HG03097 (cell line): ENCODE measurements around the gene TNK2.
"Not testable (repeated sequence)": the region's sequence is repeated elsewhere in the genome, so short reads cannot be mapped to it uniquely, and the experiment has no call there.

ENCODE experiments used
- ATAC-seq: cut with Tn5 transposase; IDR thresholded peaks from one replicate; pipeline ENCODE4 v1.9.1; 2021; ENCODE audit not compliant: unreplicated experiment, low FRiP score

TNK2 gene

DNA sequence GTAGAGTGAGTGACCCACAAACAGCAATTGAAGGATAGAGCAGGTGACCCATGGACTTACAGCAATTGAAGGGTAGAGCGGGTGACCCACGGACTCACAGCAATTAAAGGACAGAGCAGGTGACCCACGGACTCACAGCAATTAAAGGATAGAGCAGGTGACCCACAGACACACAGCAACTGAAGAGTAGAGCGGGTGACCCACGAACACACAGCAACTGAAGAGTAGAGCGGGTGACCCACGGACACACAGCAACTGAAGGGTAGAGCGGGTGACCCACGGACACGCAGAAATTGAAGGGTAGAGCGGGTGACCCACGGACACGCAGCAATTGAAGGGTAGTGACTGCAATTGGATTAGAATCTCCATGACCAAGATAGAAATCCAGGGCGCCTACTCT lies 9.8 kb upstream of the TNK2 start:
- ATAC-seq, result no peak

DNA sequence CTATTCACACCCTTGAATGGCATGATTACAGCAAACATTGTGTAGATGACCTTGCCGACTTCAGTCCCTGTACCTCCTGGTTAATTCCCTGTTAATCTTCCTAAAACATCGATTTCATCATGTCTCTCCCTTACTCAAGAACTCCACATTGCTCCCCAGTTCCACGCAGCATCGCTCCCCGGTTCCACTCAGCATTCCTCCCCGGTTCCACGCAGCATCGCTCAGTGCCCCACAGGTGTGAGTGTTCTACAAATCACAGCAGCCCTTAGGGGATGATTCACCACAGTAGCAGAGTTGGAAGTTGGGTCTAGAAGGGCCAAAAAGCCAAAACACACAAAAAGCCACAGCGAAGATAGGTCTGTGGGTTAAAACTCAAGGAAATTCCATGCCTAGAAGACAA lies 8.6 kb upstream of the TNK2 start:
- ATAC-seq, result no peak

DNA sequence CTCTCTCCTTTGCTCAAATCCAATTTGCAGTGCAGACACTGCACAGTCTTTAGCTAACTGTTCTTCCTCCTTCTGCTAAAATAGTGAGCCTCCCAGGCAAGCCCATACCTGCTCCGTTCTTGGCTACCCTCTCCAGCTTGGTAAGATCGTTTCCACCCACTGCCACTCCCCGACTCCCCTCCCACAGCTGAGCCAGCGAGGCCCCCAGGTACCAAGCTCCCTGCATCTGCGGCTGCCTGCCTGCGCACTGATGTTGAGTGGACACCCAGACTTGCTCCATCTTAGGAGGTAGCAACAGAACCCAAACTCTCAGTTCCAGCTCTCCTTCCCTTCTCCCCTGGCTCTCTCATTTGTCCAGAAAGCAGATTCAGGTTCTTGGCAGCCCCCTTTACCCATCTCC lies 7.9 kb upstream of the TNK2 start:
- no peak for ATAC-seq

- ATAC-seq, result peak; percentile 85
These were observed 6.5 kb upstream of the TNK2 start for GRCh38 chr3:195914648-195915473.

GRCh38 chr3:195914146-195914545 lies 5.8 kb upstream of the TNK2 start:
- not testable (repeated sequence) for ATAC-seq

GRCh38 chr3:195913382-195913781 lies 5.0 kb upstream of the TNK2 start:
- ATAC-seq, result no peak

DNA sequence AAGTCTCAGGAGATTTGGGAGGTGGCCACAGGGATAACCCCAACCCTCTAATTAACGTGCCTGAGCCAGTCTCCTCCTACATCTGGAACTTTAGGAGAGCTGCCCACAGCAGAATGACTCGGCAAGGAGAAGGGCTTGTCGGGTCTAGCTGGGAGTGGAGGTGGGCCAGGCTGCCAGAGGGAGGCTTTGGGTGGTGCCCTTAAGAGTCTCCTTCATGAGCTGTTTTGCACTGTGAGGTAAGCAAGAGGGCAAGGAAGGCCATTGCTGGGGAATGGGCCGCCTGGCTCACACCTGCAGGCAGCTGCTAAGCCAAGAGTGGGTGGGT lies 3.6 kb upstream of the TNK2 start:
- no peak for ATAC-seq

GRCh38 chr3:195911041-195911945 lies 2.9 kb upstream of the TNK2 start:
- no peak for ATAC-seq

GRCh38 chr3:195910499-195910845 lies 2.1 kb upstream of the TNK2 start:
- no peak for ATAC-seq

DNA sequence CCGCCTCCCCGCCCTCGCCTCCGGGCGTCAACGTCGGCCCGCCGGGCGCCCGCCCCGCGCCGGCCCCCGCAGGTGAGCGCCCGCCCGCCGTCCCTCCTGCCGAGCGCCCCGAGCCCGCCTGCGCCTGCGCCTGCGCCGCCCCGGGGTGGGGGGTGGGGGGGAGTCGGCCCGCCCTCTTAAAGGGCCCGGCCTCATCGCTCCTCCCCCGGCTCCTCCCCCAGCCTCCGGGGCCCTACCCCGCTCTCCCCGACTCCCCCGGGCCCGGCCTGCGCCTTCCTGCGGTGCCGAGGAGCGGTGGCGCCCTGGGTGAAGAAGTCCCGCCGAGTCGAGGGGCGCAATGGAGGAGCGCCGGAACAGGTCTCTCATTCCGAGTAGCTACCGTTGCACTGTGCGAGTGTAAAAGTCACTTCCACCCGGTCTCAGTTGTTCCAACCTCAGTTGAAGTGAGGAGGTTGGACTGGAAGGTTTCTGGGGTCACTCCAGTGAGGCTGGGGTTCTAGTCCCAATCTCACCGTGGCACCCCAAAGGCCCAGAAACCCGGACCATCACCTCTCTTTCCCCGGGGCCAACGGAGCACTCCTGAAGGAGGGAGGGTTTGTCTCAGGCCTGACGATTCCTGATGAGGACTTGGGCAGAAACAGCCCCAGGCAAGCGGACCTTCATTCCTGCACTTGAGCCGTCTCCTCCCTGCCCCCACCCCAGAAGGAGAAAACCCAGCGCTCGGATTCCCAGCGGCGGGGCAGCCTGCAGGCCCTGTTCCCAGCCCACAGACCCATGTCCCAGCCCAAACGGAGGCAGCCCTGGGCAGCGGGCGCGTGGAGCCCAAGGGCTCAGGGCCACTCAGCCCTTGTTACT lies 1.5 kb upstream of the TNK2 start:
- peak; percentile 30 for ATAC-seq

DNA sequence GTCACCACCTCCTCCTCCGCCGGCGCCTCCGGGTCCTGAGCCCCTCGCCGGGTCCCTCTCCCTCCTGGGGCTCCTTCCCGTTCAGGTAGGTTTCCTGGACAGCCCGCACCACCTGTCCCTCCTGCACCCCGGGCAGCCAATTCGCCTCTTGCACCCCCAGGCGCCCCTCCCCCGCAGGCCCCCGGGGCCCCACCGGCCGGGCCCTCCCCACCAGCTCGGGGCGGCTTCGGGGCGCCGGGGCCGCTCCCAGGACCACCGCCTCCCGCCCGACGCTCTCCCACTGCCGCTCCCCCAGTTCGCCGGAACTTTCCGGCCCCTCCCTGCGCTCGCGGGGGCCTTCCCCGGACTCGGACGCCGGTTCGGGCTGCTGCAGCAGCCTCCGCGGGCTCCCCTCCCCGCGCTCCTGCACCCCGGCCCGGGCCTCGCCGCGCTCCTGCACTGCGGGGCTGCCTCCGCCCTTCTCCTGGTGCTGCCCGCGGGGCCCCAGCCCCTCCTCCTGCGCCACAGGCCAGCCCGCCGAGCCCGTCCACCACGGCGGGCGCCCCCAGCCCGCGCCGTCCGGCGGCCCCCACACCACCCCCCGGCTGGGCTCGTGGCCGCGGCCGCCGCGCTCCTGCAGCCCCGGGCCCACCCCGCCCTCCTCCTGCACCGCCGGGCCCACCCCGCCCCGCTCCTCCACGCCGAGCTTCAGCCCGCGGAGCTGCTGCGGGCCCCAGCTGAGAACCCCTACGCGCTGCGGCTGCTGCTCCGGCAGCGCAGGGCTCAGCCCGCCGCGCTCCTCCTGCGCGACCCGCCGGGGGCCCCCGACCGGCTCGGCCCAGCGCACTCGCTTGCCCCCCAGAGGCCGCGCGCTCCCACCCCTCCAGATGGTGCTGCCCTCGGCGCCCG lies 587 bp upstream of the TNK2 start:
- ATAC-seq, result peak; percentile 12

GRCh38 chr3:195907684-195907933 lies 742 bp downstream of the TNK2 start:
- ATAC-seq, result peak; percentile 8

GRCh38 chr3:195906865-195907683 lies 1.3 kb downstream of the TNK2 start:
- ATAC-seq, result peak; percentile 42

GRCh38 chr3:195905970-195906864 lies 2.1 kb downstream of the TNK2 start:
- ATAC-seq, result no peak

- no peak for ATAC-seq
These were observed 4.0 kb downstream of the TNK2 start for GRCh38 chr3:195904368-195904767.

- ATAC-seq, result no peak
These were observed 4.4 kb downstream of the TNK2 start for GRCh38 chr3:195903950-195904290.

DNA sequence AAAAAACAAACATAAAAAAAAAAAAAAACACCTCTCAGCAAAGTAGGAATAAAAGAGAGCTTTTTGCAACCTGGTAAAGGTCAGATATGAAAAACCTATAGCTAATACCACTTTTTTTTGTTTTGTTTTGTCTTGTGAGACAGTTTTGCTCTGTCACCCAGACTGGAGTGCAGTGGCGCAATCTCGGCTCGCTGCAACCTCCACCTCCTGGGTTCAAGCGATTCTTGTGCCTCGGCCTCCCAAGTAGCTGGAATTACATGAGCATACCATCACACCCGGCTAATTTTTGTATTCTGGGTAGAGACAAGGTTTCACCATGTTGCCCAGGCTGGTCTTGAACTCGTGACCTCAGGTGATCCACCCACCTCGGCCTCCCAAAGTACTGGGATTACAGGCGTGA lies 5.7 kb downstream of the TNK2 start:
- not testable (repeated sequence) for ATAC-seq

DNA sequence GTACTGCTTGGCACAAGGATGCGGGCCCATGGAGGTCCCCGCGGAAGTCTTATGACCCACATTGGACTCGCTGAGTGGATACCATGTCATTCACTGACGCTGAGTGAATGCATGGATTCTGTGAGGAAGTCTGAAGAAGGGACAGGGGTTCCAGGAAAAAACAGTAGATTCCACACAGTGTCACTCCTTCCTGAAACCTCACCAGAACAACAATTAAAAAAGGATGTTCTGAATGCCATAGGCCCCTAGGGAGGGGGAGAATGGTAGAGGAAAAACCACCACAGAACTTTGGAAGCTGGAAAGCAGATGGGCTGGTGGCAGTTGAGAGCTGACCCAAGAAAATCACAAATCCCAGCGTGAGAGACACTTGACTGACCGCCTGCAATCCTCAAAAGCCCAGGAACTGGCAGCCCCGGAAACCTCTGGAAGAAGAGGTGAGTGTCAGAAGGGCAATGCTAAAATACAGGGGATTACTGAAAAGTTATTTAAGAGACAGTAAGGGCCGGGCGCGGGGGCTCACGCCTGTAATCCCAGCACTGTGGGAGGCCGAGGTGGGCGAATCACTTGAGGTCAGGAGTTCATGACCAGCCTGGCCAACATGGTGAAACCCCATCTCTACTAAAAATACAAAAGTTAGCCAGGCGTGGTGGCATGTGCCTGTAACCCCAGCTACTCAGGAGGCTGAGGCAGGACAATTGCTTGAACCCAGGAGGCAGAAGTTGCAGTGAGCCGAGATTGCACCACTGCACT lies 6.3 kb downstream of the TNK2 start:
- ATAC-seq, result not testable (repeated sequence)
